Heart right ventricle (tissue), 16 donors: ENCODE data around the gene TPI1. TPM values are rescaled to one million over a fixed set of nuclear protein-coding genes. Genes with fewer than 3 reads are reported as not detected.
A peak's percentile ranks its signal among the peaks of the same experiment; 100 is the strongest.
"Not testable (repeated sequence)": the region's sequence is repeated elsewhere in the genome, so short reads cannot be mapped to it uniquely, and the experiment has no call there.

ENCODE experiments used
- ATAC-seq, 8 donors: fragments of 200-7000 bp; cut with Tn5 transposase; one replicate each; pipeline ENCODE4 v1.9.1; 2020; ENCODE audit warnings: mild to moderate bottlenecking in 8 of 8, moderate library complexity in 8 of 8, moderate number of reproducible peaks in 1 of 8
- DNase-seq, 2 donors: peaks; one replicate each; pipeline ENCODE4 v3.0.0-alpha.2; 2020
- H3K27ac ChIP-seq, 10 donors: fragments of 200-600 bp; sonication (generic) in 2 of 10; one replicate each; pipeline versions ENCODE4 v1.5.0 to v1.8.0; 2020 to 2022; ENCODE audit warnings: mild to moderate bottlenecking in 3 of 10
- H3K27me3 ChIP-seq, 7 donors: fragments of 200-600 bp; one replicate each; pipeline ENCODE4 v1.8.0; 2021 to 2022; ENCODE audit warnings: mild to moderate bottlenecking in 2 of 7
- H3K36me3 ChIP-seq, 9 donors: fragments of 200-600 bp; sonication (generic) in 1 of 9; one replicate each; pipeline versions ENCODE4 v1.5.0 to v1.8.0; 2020 to 2022; ENCODE audit warnings: mild to moderate bottlenecking in 2 of 9
- H3K4me1 ChIP-seq, 9 donors: fragments of 200-600 bp; sonication (generic) in 1 of 9; one replicate each; pipeline versions ENCODE4 v1.5.0 to v1.8.0; 2020 to 2022; ENCODE audit warnings: mild to moderate bottlenecking in 4 of 9
- H3K4me3 ChIP-seq, 10 donors: fragments of 200-600 bp; sonication (generic) in 2 of 10; one replicate each; pipeline versions ENCODE4 v1.5.0 to v1.8.0; 2020 to 2022; ENCODE audit warnings: mild to moderate bottlenecking in 7 of 10, moderate library complexity in 2 of 10
- H3K9me3 ChIP-seq, 11 donors: fragments of 200-600 bp in 10 of 11; sonication (generic) in 2 of 11; one replicate each; pipeline versions ENCODE4 v1.5.0 to v1.8.0; 2013 to 2022; ENCODE audit warnings: mild to moderate bottlenecking in 2 of 11, control low read depth in 1 of 11, moderate library complexity in 1 of 11
- WGBS, 2 donors: extraction: QIAGEN DNeasy Blood & Tissue Kit; methylation state at CpG; one replicate each; pipeline ENCODE4 v1.1.7; 2013; ENCODE audit warnings: inconsistent platforms in 1 of 2; 5-methylcytosine and 5-hydroxymethylcytosine counted together
- intact Hi-C, 10 donors: fragments of 100-400 bp; cut with DNase I; formaldehyde crosslinking; loops; one replicate each; pipeline versions ENCODE4 v1.11.1 to v1.14.2; 2022
- polyA plus RNA-seq, 2 donors: library from polyadenylated mRNA; stranded (reverse); fragments of 200-250 nt; gene quantifications; one replicate each; pipeline ENCODE4 v1.2.3, GENCODE V29; 2013
- total RNA-seq, 10 donors: library from RNA; stranded (reverse); fragmentation: NEBNext Ultra II Directional in 3 of 10; extraction: Animal tissue kit (Norgen Biotek cat#: 25700) in 3 of 10; gene quantifications; one replicate each; pipeline versions ENCODE4 v1.2.1 to v1.2.4, GENCODE V29; 2021 to 2023
- TF ChIP-seq, protein P1 (sequence below), 9 donors: fragments of 200-600 bp; sonication (generic) in 2 of 9; IDR thresholded peaks; one replicate each; pipeline versions ENCODE4 v1.5.0 to v1.8.0; 2021 to 2022; ENCODE audit warnings: antibody characterized with exemption in 9 of 9, mild to moderate bottlenecking in 5 of 9, moderate library complexity in 1 of 9
- donor health status: Arrhythmogenic right ventricular cardiomyopathy.
- donor health status: ischemic (EF 13 %, LVEDD 7.1; RV severe dilation, severe dysfunction).
- donor health status: healthy with polysubstance abuse.
- donor health status: DM: no; HTN: yes; CAD: no.
- donor health status: DM: no; HTN: no; CAD: no.
- donor health status: ischemic (EF 25% LVEDD 6.9; RV normal size, moderate dysfunction).
- donor health status: ischemic (EF 25% LVEDD 5.7; RV mildly dilated, moderate dysfunction).
- donor health status: healthy.
- donor health status: DM: yes; HTN: yes; CAD: no.
- donor health status: Ischemic cardiomyopathy.
- donor health status: ischemic (EF 35%, LVEDD 5.7; RV mildly dilated, moderate dysfunction).
- donor health status: nonischemic (EF 11% LVEDD 7.7; RV severe dilation, severe dysfunction).
- donor health status: DM: yes; HTN: yes; CAD: no.
- donor health status: PGD.
- donor health status: ischemic (EF 29% LVEDD 5.4; RV normal size, mild dysfunction).
- donor health status: nonischemic (EF 23%, LVEDD 6.1; RV moderate dilation, normal function).

Gene TPI1
- total and polyA plus RNA-seq, 12 donors, result 367 to 1,432 (median 839) TPM

DNA sequence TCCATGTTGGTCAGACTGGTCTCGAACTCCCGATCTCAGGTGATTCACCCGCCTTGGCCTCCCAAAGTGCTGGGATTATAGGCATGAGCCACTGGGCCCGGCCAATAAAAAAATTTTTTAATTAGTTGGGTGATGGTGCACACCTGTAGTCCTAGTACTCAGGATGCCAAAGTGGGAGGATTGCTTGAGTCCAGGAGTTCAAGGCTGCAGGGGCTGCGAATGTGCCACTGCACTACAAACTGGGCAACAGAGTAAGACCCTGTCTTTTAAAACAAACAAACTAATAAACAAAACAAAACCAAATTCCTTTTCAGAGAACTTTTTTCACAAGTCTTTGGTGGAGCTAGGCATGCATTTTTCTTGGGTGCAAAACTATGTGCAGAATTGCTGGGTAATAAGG lies 15.9 kb downstream of the TPI1 start:
- Histone ChIP-seq H3K9me3 (no peaks in the 10 kb centered on the region), H3K4me1 (peaks cover 0 to 6% (median 0%) of the 10 kb centered on the region in 9 donors), H3K27me3 (no peaks in the 10 kb centered on the region), H3K36me3 (peaks cover 0 to 36% (median 0%) of the 10 kb centered on the region in 9 donors), H3K27ac (no peak overlapping the region), H3K4me3 (no peak overlapping the region)
- 97 to 98% methylated on average over 5 of the region's 5 CpGs for WGBS, 2 donors
- ATAC-seq, result no peak
- DNase-seq, result no peak
- TF ChIP-seq, protein P1, sequence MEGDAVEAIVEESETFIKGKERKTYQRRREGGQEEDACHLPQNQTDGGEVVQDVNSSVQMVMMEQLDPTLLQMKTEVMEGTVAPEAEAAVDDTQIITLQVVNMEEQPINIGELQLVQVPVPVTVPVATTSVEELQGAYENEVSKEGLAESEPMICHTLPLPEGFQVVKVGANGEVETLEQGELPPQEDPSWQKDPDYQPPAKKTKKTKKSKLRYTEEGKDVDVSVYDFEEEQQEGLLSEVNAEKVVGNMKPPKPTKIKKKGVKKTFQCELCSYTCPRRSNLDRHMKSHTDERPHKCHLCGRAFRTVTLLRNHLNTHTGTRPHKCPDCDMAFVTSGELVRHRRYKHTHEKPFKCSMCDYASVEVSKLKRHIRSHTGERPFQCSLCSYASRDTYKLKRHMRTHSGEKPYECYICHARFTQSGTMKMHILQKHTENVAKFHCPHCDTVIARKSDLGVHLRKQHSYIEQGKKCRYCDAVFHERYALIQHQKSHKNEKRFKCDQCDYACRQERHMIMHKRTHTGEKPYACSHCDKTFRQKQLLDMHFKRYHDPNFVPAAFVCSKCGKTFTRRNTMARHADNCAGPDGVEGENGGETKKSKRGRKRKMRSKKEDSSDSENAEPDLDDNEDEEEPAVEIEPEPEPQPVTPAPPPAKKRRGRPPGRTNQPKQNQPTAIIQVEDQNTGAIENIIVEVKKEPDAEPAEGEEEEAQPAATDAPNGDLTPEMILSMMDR (IDR thresholded peaks at IDR 0.05), result no peak
- intact Hi-C loops, result no loop called here

DNA sequence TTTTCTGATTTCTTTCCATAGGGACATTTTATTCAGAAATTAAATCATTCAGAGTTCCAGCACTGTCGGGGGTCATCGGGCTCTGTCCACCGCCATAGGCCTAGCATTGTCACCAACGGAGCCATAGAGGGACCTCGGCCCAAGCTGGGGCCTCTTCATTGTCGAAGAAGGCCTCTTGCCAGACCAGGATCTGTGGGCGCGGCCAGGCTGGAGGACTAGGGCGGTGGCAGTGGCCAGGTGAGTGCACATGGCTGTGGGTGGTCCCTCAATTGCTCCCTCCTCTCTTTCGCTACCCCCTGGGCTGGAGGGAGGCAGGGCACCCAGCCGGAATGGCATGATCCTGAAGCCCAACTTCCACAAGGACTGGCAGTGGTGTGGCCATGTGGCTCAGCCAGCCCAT lies 16.4 kb downstream of the TPI1 start:
- DNase-seq (no peak), ATAC-seq (peak in 3 of 8 donors; percentile 16 to 28 (median 18))
- Histone ChIP-seq H3K36me3 (peaks cover 0 to 36% (median 0%) of the 10 kb centered on the region in 9 donors), H3K9me3 (no peaks in the 10 kb centered on the region), H3K27me3 (no peaks in the 10 kb centered on the region), H3K4me3 (no peak overlapping the region), H3K4me1 (peaks cover 0 to 6% (median 0%) of the 10 kb centered on the region in 9 donors), H3K27ac (no peak overlapping the region)
- TF ChIP-seq, protein P1 (IDR thresholded peaks at IDR 0.05), result no peak
- 96 to 97% methylated on average over 11 of the region's 11 CpGs for WGBS, 2 donors
- intact Hi-C loops, result no loop called here

- no peaks in the 10 kb centered on the region for H3K27me3 ChIP-seq
- WGBS, 2 donors, result 68 to 78% methylated on average over 22 of the region's 22 CpGs
- ATAC-seq, result no peak
- no peak overlapping the region for H3K27ac ChIP-seq
- peaks cover 0 to 6% (median 0%) of the 10 kb centered on the region in 9 donors for H3K4me1 ChIP-seq
- H3K4me3 ChIP-seq, result no peak overlapping the region
- intact Hi-C loops, result no loop called here
- peaks cover 0 to 36% (median 0%) of the 10 kb centered on the region in 9 donors for H3K36me3 ChIP-seq
- no peak for DNase-seq
- H3K9me3 ChIP-seq, result no peaks in the 10 kb centered on the region
- TF ChIP-seq, protein P1 (IDR thresholded peaks at IDR 0.05), result no peak
Measured at GRCh38 chr12:6884539-6884938, 17.2 kb downstream of the TPI1 start.

GRCh38 chr12:6886206-6886999 lies 19.1 kb downstream of the TPI1 start:
- DNase-seq, H3K27me3 ChIP-seq, H3K4me3 ChIP-seq, H3K27ac ChIP-seq, ATAC-seq, H3K9me3 ChIP-seq, intact Hi-C loops: not testable (repeated sequence)
- H3K4me1 ChIP-seq, result peaks cover 0 to 17% (median 5%) of the 10 kb centered on the region in 9 donors
- peaks cover 0 to 36% (median 0%) of the 10 kb centered on the region in 9 donors for H3K36me3 ChIP-seq
- WGBS, 2 donors, result 78% methylated on average over 12 of the region's 15 CpGs

DNA sequence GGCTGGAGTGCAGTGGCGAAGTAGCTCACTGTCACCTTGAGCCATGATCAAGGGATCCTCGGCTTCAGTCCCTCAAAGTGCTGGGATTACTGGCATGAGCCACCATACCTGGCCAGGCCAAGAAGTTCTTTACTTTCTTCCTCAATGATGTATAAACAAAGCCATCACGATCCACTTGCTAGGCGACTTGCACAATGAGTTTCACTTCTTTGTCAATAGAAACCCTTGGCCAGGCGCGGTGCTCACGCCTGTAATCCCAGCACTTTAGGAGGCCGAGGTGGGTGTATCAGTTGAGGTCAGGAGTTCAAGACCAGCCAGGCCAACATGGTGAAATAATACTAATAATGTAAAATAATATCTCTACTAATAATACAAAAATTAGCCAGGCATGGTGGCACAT lies 20.1 kb downstream of the TPI1 start:
- no peak overlapping the region for H3K4me3 ChIP-seq
- intact Hi-C loops, result no loop called here
- no peaks in the 10 kb centered on the region for H3K9me3 ChIP-seq
- WGBS, 2 donors, result 82 to 85% methylated on average over 8 of the region's 8 CpGs
- ATAC-seq (no peak), DNase-seq (no peak)
- peaks cover 0 to 34% (median 0%) of the 10 kb centered on the region in 9 donors for H3K36me3 ChIP-seq
- peaks cover 0 to 22% (median 11%) of the 10 kb centered on the region in 9 donors for H3K4me1 ChIP-seq
- TF ChIP-seq, protein P1 (IDR thresholded peaks at IDR 0.05), result no peak
- no peaks in the 10 kb centered on the region for H3K27me3 ChIP-seq
- no peak overlapping the region for H3K27ac ChIP-seq
